Activated CD8-positive, alpha-beta memory T cell treated with anti-CD3 and anti-CD28 coated beads, Interleukin-2, amount 10 ng/mL, durations not matched to agents 7 days and 5 days (primary cell): Measurements from ENCODE around the gene VIPR2. TPM values are rescaled to one million over a fixed set of nuclear protein-coding genes. Genes with fewer than 3 reads are reported as not detected.

Experiments used
- ATAC-seq: fragments of 150-1000 bp; cut with Tn5 transposase; one replicate; pipeline ENCODE4 v1.10.0; 2021; ENCODE audit warnings: moderate library complexity
- CTCF ChIA-PET: fragments of 350-600 bp; sonication (Branson Sonifier 250); formaldehyde crosslinking; loops from one replicate; lab custom pipeline; 2021; ENCODE audit warnings: antibody characterized with exemption; lab: Charles Lee
- DNase-seq: peaks from one replicate; pipeline ENCODE4 v3.0.0-alpha.2; 2020
- H3K27ac Mint-ChIP-seq: one replicate; pipeline ENCODE4 v1.8.0; 2021; ENCODE audit warnings: mild to moderate bottlenecking, mixed read lengths
- H3K27me3 Mint-ChIP-seq: one replicate; pipeline ENCODE4 v1.8.0; 2021; ENCODE audit warnings: mixed read lengths
- H3K36me3 Mint-ChIP-seq: one replicate; pipeline ENCODE4 v1.8.0; 2021; ENCODE audit warnings: mild to moderate bottlenecking, mixed read lengths
- H3K4me1 Mint-ChIP-seq: one replicate; pipeline ENCODE4 v1.8.0; 2021; ENCODE audit warnings: mixed read lengths
- H3K4me3 Mint-ChIP-seq: one replicate; pipeline ENCODE4 v1.8.0; 2021; ENCODE audit warnings: mild to moderate bottlenecking, moderate library complexity, mixed read lengths
- H3K9me3 Mint-ChIP-seq: one replicate; pipeline ENCODE4 v1.8.0; 2022; ENCODE audit warnings: low read depth, mixed read lengths
- total RNA-seq, 2 experiments: library from RNA; stranded (reverse); gene quantifications; one replicate each; pipeline ENCODE4 v1.2.3, GENCODE V29; 2021

Gene VIPR2
- total RNA-seq, 2 experiments from 2014 or later = 0.05 TPM; not detected in 1

- Mint-ChIP-seq H3K4me3 (no peak overlapping the region), H3K27me3 (peaks cover 16% of the 10 kb centered on the region), H3K4me1 (no peaks in the 10 kb centered on the region), H3K9me3 (no peaks in the 10 kb centered on the region), H3K36me3 (no peaks in the 10 kb centered on the region), H3K27ac (no peak overlapping the region)
- DNase-seq (peak; percentile 34), ATAC-seq (no peak)
- CTCF ChIA-PET = no interaction called here
Measured at GRCh38 chr7:159028508-159029401, 115.9 kb downstream of the VIPR2 start.

- ATAC-seq (no peak), DNase-seq (peak; percentile 38)
- Mint-ChIP-seq H3K9me3 (no peaks in the 10 kb centered on the region), H3K36me3 (no peaks in the 10 kb centered on the region), H3K27me3 (peaks cover 16% of the 10 kb centered on the region), H3K4me1 (no peaks in the 10 kb centered on the region), H3K4me3 (no peak overlapping the region), H3K27ac (no peak overlapping the region)
- CTCF ChIA-PET = no interaction called here
Measured at GRCh38 chr7:159027789-159028507, 116.7 kb downstream of the VIPR2 start.

- CTCF ChIA-PET = no interaction called here
- DNase-seq (peak; percentile 9), ATAC-seq (no peak)
- H3K9me3 Mint-ChIP-seq = no peaks in the 10 kb centered on the region
- H3K4me3 Mint-ChIP-seq = no peak overlapping the region
- H3K27ac Mint-ChIP-seq = no peak overlapping the region
- H3K27me3 Mint-ChIP-seq = peaks cover 16% of the 10 kb centered on the region
- H3K4me1 Mint-ChIP-seq = no peaks in the 10 kb centered on the region
- H3K36me3 Mint-ChIP-seq = no peaks in the 10 kb centered on the region
Measured at GRCh38 chr7:159027056-159027788, 117.4 kb downstream of the VIPR2 start.

- Mint-ChIP-seq H3K4me3 (no peak overlapping the region), H3K27ac (no peak overlapping the region), H3K4me1 (no peaks in the 10 kb centered on the region), H3K36me3 (no peaks in the 10 kb centered on the region), H3K9me3 (no peaks in the 10 kb centered on the region), H3K27me3 (peaks cover 12% of the 10 kb centered on the region)
- CTCF ChIA-PET = no interaction called here
- DNase-seq (peak; percentile 26), ATAC-seq (no peak)
Measured at GRCh38 chr7:159026271-159027055, 118.2 kb downstream of the VIPR2 start.

- CTCF ChIA-PET = no interaction called here
- H3K27me3 Mint-ChIP-seq = peaks cover 4% of the 10 kb centered on the region
Measured at GRCh38 chr7:159025161-159025779, 119.4 kb downstream of the VIPR2 start.

GRCh38 chr7:159024280-159024951 is 120.3 kb downstream of the VIPR2 start:
- Mint-ChIP-seq H3K27me3 (no peaks in the 10 kb centered on the region), H3K27ac (no peak overlapping the region), H3K36me3 (no peaks in the 10 kb centered on the region), H3K9me3 (peaks cover 3% of the 10 kb centered on the region), H3K4me3 (no peak overlapping the region), H3K4me1 (no peaks in the 10 kb centered on the region)
- CTCF ChIA-PET = no interaction called here
- ATAC-seq = no peak
- DNase-seq = no peak

More at GRCh38 chr7:159025161-159025779, 119.4 kb downstream of the VIPR2 start:
- H3K9me3 Mint-ChIP-seq = peaks cover 3% of the 10 kb centered on the region
- ATAC-seq (no peak), DNase-seq (no peak)
- H3K4me3 Mint-ChIP-seq = no peak overlapping the region
- H3K4me1 Mint-ChIP-seq = no peaks in the 10 kb centered on the region
- no peak overlapping the region for H3K27ac Mint-ChIP-seq
- no peaks in the 10 kb centered on the region for H3K36me3 Mint-ChIP-seq

GRCh38 chr7:159023746-159024145 is 120.9 kb downstream of the VIPR2 start:
- Mint-ChIP-seq H3K36me3 (no peaks in the 10 kb centered on the region), H3K9me3 (peaks cover 3% of the 10 kb centered on the region), H3K27me3 (no peaks in the 10 kb centered on the region), H3K4me3 (no peak overlapping the region), H3K27ac (no peak overlapping the region), H3K4me1 (no peaks in the 10 kb centered on the region)
- DNase-seq (no peak), ATAC-seq (no peak)
- CTCF ChIA-PET = no interaction called here

- no peak for ATAC-seq
- CTCF ChIA-PET = no interaction called here
Measured at GRCh38 chr7:159023206-159023605, 121.5 kb downstream of the VIPR2 start.

GRCh38 chr7:159022238-159022993 is 122.3 kb downstream of the VIPR2 start:
- ATAC-seq (no peak), DNase-seq (no peak)
- Mint-ChIP-seq H3K27me3 (no peaks in the 10 kb centered on the region), H3K36me3 (no peaks in the 10 kb centered on the region), H3K4me3 (no peak overlapping the region), H3K4me1 (peaks cover 2% of the 10 kb centered on the region), H3K9me3 (peaks cover 3% of the 10 kb centered on the region), H3K27ac (no peak overlapping the region)
- CTCF ChIA-PET = no interaction called here

More at GRCh38 chr7:159023206-159023605, 121.5 kb downstream of the VIPR2 start:
- Mint-ChIP-seq H3K9me3 (peaks cover 3% of the 10 kb centered on the region), H3K27ac (no peak overlapping the region), H3K4me3 (no peak overlapping the region), H3K36me3 (no peaks in the 10 kb centered on the region), H3K4me1 (no peaks in the 10 kb centered on the region), H3K27me3 (no peaks in the 10 kb centered on the region)
- no peak for DNase-seq

- DNase-seq (no peak), ATAC-seq (no peak)
- no peaks in the 10 kb centered on the region for H3K27me3 Mint-ChIP-seq
- CTCF ChIA-PET = no interaction called here
- H3K4me1 Mint-ChIP-seq = peaks cover 2% of the 10 kb centered on the region
- H3K4me3 Mint-ChIP-seq = no peak overlapping the region
- peaks cover 3% of the 10 kb centered on the region for H3K9me3 Mint-ChIP-seq
- H3K27ac Mint-ChIP-seq = no peak overlapping the region
- no peaks in the 10 kb centered on the region for H3K36me3 Mint-ChIP-seq
Measured at GRCh38 chr7:159020987-159021386, 123.7 kb downstream of the VIPR2 start.

- Mint-ChIP-seq H3K27me3 (no peaks in the 10 kb centered on the region), H3K36me3 (no peaks in the 10 kb centered on the region), H3K4me1 (peaks cover 2% of the 10 kb centered on the region), H3K9me3 (peaks cover 3% of the 10 kb centered on the region), H3K4me3 (no peak overlapping the region), H3K27ac (no peak overlapping the region)
- ATAC-seq (no peak), DNase-seq (no peak)
- CTCF ChIA-PET = no interaction called here
Measured at GRCh38 chr7:159019111-159019510, 125.6 kb downstream of the VIPR2 start.
